ENCODE results near the gene TLCD3B. TPM values are rescaled to one million over a fixed set of nuclear protein-coding genes. Genes with fewer than 3 reads are reported as not detected.

Gene TLCD3B
- total and polyA plus RNA-seq, 9 of the 15 experiments (the other 6 are each of a cell fraction or from before 2014, with no cell fraction given): 0.10 to 0.52 (median 0.23) TPM; not detected in 4

DNA sequence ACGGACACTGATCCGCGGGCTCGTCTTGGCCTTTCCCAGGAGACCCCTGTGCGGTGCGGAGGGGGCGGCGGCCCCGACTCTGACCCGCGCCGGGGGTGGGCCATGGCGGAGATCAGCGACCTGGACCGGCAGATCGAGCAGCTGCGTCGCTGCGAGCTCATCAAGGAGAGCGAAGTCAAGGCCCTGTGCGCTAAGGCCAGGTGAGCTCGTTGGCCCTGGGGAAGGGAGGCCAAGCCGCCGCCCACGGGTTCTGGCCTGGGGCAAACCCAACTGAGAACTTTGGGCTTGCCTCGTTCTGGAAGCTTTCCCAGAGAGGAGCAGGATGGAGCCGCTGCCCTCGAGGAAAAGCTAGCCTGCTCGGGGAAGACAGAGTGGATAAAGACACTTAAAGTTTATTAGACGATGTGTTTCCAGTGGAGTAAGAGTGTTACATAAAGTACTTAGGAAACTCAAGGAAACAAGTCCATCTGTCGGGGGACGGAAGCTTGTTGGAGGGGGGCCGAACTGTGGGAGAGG lies 45.3 kb upstream of the TLCD3B start (continued):
- no peak for TF ChIP-seq CAMTA2 (CRISPR knock-in tag; conservative IDR thresholded peaks at IDR 0.05)

DNA sequence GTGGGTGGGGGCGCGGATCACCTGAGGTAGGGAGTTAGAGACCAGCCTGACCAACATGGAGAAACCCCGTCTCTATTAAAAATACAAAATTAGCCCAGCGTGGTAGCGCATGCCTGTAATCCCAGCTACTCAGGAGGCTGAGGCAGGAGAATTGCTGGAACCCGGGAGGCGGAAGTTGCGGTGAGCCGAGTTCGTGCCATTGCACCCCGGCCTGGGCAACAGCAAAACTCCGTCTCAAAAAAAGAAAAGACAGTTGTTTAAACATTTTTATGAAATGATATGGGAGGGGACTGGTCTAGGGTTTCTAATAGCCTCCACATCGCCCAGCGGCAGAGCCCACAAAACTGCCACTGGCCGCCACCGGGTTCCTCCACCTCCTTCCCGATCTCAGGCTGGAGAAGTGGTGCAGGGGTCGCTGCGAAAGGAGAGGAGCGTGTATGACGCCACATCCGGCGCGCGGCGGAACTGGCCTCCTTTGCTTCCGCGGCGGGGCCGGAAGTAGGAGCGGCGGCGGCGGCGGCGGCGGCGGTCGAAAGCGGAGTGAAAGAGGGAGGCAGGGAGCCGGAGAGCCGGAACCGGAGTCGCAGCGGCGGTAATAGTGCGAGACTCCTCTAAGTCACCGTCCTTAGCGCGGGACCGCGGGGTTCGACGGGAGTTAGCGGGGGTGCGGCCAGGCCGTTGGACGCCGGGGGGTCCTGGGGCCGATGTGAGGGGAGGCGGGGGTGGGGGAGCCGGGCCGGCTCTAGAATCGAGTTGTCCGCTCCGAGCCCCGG lies 44.6 kb upstream of the TLCD3B start, which contains the start of gene PPP4C:
TSS of gene PPP4C (plus strand) at position 492 of the 773 bp plus-strand sequence. CDS start 384 bp downstream, outside the sequence.
- Histone ChIP-seq H3K27me3 (ENCODE audit: control insufficient read depth in 2 of 2, insufficient read depth in 2 of 2, low read length in 2 of 2) (no peaks in the 10 kb centered on the region), H3K4me2 (ENCODE audit: insufficient read depth, low read length) (peak within 1 kb of the TSS; percentile 98), H3K9ac (ENCODE audit: insufficient read depth in 1 of 2, low read depth in 2 of 2, low read length in 2 of 2) (peak within 1 kb of the TSS; percentile 95 to 99), H4K20me1 (replicated peaks; ENCODE audit: control insufficient read depth, insufficient read depth, low read length) (peaks cover 9% of the 10 kb centered on the region; the same call in 1 of the 2 replicates), H3K4me3 (peak within 1 kb of the TSS; percentile 94), H2AFZ (ENCODE audit: low read depth, low read length) (peak within 1 kb of the TSS; percentile 82), H3K36me3 (ENCODE audit: control insufficient read depth, insufficient read depth, low read length) (peaks cover 58% of the 10 kb centered on the region), H3K4me1 (replicated peaks in 1 of 2; ENCODE audit: control insufficient read depth in 2 of 2, insufficient read depth in 2 of 2, low read length in 2 of 2) (peaks cover 16 to 24% of the 10 kb centered on the region in 2 experiments), H3K27ac (ENCODE audit: extremely low read depth, low read depth, low read length) (peak within 1 kb of the TSS; percentile 97), H3K79me2 (ENCODE audit: control insufficient read depth, insufficient read depth, low read length) (peaks cover 49% of the 10 kb centered on the region), H3K9me3 (replicated peaks; ENCODE audit: control insufficient read depth, insufficient read depth, low read depth, low read length) (no peaks in the 10 kb centered on the region), H3K9me1 (ENCODE audit: control insufficient read depth, insufficient read depth, low read length) (no peaks in the 10 kb centered on the region)
- TSS peak; percentile 98 for BruUV-seq (replicated peaks)
- peak; percentile 82 to 95 (median 89) for DNase-seq (ENCODE audit: extremely low read depth in 1 of 4, low spot score in 3 of 4)
- ChIA-PET POLR2A (interaction anchor here (0.6 to 7.5 kb wide), 11 partner anchors 8 to 540 kb away, joined by 3 to 59 read pairs (median 7); partner anchors contain the start of genes ALDOA and TBX6), CTCF (ENCODE audit: low intra/inter-chr PET ratio) (no interaction called here)
- WGBS (ENCODE audit: insufficient coverage, low coverage, missing lambda C conversion rate): under 1% methylated on average over 24 of the region's 67 CpGs
- intact Hi-C loops (cut with micrococcal nuclease): no loop called here
- ATAC-seq: peak; percentile 90
- in situ Hi-C loops (cut with MboI): no loop called here
- peak; percentile 72 for FAIRE-seq
- no peak for TF ChIP-seq ZNF79 (CRISPR knock-in tag; IDR thresholded peaks at IDR 0.05; ENCODE audit: low read depth)
- TF ChIP-seq, protein P1, sequence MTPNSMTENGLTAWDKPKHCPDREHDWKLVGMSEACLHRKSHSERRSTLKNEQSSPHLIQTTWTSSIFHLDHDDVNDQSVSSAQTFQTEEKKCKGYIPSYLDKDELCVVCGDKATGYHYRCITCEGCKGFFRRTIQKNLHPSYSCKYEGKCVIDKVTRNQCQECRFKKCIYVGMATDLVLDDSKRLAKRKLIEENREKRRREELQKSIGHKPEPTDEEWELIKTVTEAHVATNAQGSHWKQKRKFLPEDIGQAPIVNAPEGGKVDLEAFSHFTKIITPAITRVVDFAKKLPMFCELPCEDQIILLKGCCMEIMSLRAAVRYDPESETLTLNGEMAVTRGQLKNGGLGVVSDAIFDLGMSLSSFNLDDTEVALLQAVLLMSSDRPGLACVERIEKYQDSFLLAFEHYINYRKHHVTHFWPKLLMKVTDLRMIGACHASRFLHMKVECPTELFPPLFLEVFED (CRISPR knock-in tag; conservative IDR thresholded peaks at IDR 0.05): no peak
- TF ChIP-seq PHF20 (IDR thresholded peaks at IDR 0.05; ENCODE audit: partially characterized antibody): peak; percentile 80
- TF ChIP-seq, protein P2, sequence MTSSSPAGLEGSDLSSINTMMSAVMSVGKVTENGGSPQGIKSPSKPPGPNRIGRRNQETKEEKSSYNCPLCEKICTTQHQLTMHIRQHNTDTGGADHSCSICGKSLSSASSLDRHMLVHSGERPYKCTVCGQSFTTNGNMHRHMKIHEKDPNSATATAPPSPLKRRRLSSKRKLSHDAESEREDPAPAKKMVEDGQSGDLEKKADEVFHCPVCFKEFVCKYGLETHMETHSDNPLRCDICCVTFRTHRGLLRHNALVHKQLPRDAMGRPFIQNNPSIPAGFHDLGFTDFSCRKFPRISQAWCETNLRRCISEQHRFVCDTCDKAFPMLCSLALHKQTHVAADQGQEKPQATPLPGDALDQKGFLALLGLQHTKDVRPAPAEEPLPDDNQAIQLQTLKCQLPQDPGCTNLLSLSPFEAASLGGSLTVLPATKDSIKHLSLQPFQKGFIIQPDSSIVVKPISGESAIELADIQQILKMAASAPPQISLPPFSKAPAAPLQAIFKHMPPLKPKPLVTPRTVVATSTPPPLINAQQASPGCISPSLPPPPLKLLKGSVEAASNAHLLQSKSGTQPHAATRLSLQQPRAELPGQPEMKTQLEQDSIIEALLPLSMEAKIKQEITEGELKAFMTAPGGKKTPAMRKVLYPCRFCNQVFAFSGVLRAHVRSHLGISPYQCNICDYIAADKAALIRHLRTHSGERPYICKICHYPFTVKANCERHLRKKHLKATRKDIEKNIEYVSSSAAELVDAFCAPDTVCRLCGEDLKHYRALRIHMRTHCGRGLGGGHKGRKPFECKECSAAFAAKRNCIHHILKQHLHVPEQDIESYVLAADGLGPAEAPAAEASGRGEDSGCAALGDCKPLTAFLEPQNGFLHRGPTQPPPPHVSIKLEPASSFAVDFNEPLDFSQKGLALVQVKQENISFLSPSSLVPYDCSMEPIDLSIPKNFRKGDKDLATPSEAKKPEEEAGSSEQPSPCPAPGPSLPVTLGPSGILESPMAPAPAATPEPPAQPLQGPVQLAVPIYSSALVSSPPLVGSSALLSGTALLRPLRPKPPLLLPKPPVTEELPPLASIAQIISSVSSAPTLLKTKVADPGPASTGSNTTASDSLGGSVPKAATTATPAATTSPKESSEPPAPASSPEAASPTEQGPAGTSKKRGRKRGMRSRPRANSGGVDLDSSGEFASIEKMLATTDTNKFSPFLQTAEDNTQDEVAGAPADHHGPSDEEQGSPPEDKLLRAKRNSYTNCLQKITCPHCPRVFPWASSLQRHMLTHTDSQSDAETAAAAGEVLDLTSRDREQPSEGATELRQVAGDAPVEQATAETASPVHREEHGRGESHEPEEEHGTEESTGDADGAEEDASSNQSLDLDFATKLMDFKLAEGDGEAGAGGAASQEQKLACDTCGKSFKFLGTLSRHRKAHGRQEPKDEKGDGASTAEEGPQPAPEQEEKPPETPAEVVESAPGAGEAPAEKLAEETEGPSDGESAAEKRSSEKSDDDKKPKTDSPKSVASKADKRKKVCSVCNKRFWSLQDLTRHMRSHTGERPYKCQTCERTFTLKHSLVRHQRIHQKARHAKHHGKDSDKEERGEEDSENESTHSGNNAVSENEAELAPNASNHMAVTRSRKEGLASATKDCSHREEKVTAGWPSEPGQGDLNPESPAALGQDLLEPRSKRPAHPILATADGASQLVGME (CRISPR knock-in tag; IDR thresholded peaks at IDR 0.05): no peak
- TF ChIP-seq HCFC1 (IDR thresholded peaks at IDR 0.05; ENCODE audit: low read depth, low read length): peak; percentile 66
- no peak for TF ChIP-seq NEUROD1 (IDR thresholded peaks at IDR 0.05; ENCODE audit: borderline replicate concordance, low read depth, low read length, partially characterized antibody)
- TF ChIP-seq TRIM24 (IDR thresholded peaks at IDR 0.05): no peak
- TF ChIP-seq, protein P3, sequence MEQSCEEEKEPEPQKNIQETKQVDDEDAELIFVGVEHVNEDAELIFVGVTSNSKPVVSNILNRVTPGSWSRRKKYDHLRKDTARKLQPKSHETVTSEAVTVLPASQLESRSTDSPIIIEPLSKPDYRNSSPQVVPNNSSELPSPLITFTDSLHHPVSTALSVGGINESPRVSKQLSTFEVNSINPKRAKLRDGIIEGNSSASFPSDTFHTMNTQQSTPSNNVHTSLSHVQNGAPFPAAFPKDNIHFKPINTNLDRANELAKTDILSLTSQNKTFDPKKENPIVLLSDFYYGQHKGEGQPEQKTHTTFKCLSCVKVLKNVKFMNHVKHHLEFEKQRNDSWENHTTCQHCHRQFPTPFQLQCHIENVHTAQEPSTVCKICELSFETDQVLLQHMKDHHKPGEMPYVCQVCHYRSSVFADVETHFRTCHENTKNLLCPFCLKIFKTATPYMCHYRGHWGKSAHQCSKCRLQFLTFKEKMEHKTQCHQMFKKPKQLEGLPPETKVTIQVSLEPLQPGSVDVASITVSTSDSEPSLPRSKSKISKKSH (CRISPR knock-in tag; IDR thresholded peaks at IDR 0.05): no peak
- no peak for TF ChIP-seq BHLHE40 (IDR thresholded peaks at IDR 0.05; ENCODE audit: low read length)

Data from K562 (cell line).